ENCODE measurements around the gene PROCA1.

Gene PROCA1

GRCh38 chr17:28719021-28719433 is 7.3 kb upstream of the PROCA1 start:
- peaks cover 48% of the 10 kb centered on the region for H3K36me3 ChIP-seq (ENCODE audit: control insufficient read depth, insufficient read depth, low read length)
- H3K4me1 ChIP-seq (ENCODE audit: control insufficient read depth, insufficient read depth, low read length) = peaks cover 12% of the 10 kb centered on the region
- no peaks in the 10 kb centered on the region for H3K9me3 ChIP-seq (ENCODE audit: control insufficient read depth, insufficient read depth, low read length)
- peak overlapping the region; percentile 99 for H3K4me3 ChIP-seq (ENCODE audit: low read depth, low read length)
- peak overlapping the region; percentile 99 for H3K9ac ChIP-seq (ENCODE audit: low read depth, low read length)
- H3K27me3 ChIP-seq (ENCODE audit: control insufficient read depth, insufficient read depth, low read length) = no peaks in the 10 kb centered on the region

GRCh38 chr17:28718333-28719020 is 6.8 kb upstream of the PROCA1 start:
- peaks cover 48% of the 10 kb centered on the region for H3K36me3 ChIP-seq (ENCODE audit: control insufficient read depth, insufficient read depth, low read length)

GRCh38 chr17:28717578-28718332 is 6.1 kb upstream of the PROCA1 start, which contains the start of gene RAB34:
Gene RAB34, minus strand, starts transcription at chr17:28717868. Its CDS starts 602 bp downstream, at chr17:28717266.
- peaks cover 42% of the 10 kb centered on the region for H3K36me3 ChIP-seq (ENCODE audit: control insufficient read depth, insufficient read depth, low read length)
- H3K4me3 ChIP-seq (ENCODE audit: low read depth, low read length) = peak within 1 kb of the TSS; percentile 99
- peaks cover 15% of the 10 kb centered on the region for H3K4me1 ChIP-seq (ENCODE audit: control insufficient read depth, insufficient read depth, low read length)

More at GRCh38 chr17:28718333-28719020, 6.8 kb upstream of the PROCA1 start:
- Histone ChIP-seq H3K4me3 (ENCODE audit: low read depth, low read length) (peak overlapping the region; percentile 99), H3K9me3 (ENCODE audit: control insufficient read depth, insufficient read depth, low read length) (no peaks in the 10 kb centered on the region), H3K9ac (ENCODE audit: low read depth, low read length) (peak overlapping the region; percentile 71), H3K27me3 (ENCODE audit: control insufficient read depth, insufficient read depth, low read length) (no peaks in the 10 kb centered on the region), H3K4me1 (ENCODE audit: control insufficient read depth, insufficient read depth, low read length) (peaks cover 12% of the 10 kb centered on the region)

GRCh38 chr17:28716740-28717577 is 5.3 kb upstream of the PROCA1 start:
- no peaks in the 10 kb centered on the region for H3K27me3 ChIP-seq (ENCODE audit: control insufficient read depth, insufficient read depth, low read length)
- H3K36me3 ChIP-seq (ENCODE audit: control insufficient read depth, insufficient read depth, low read length) = peaks cover 37% of the 10 kb centered on the region
- peak overlapping the region; percentile 90 for H3K4me3 ChIP-seq (ENCODE audit: low read depth, low read length)
- peak overlapping the region; percentile 73 for H3K9ac ChIP-seq (ENCODE audit: low read depth, low read length)
- peaks cover 13% of the 10 kb centered on the region for H3K4me1 ChIP-seq (ENCODE audit: control insufficient read depth, insufficient read depth, low read length)
- no peaks in the 10 kb centered on the region for H3K9me3 ChIP-seq (ENCODE audit: control insufficient read depth, insufficient read depth, low read length)

More at GRCh38 chr17:28717578-28718332, 6.1 kb upstream of the PROCA1 start, which contains the start of gene RAB34:
- Histone ChIP-seq H3K27me3 (ENCODE audit: control insufficient read depth, insufficient read depth, low read length) (no peaks in the 10 kb centered on the region), H3K9me3 (ENCODE audit: control insufficient read depth, insufficient read depth, low read length) (no peaks in the 10 kb centered on the region), H3K9ac (ENCODE audit: low read depth, low read length) (peak within 1 kb of the TSS; percentile 73)

GRCh38 chr17:28715217-28715616 is 3.5 kb upstream of the PROCA1 start:
- no peaks in the 10 kb centered on the region for H3K27me3 ChIP-seq (ENCODE audit: control insufficient read depth, insufficient read depth, low read length)
- H3K4me1 ChIP-seq (ENCODE audit: control insufficient read depth, insufficient read depth, low read length) = peaks cover 13% of the 10 kb centered on the region
- H3K9ac ChIP-seq (ENCODE audit: low read depth, low read length) = no peak overlapping the region
- peak overlapping the region; percentile 1 for H3K4me3 ChIP-seq (ENCODE audit: low read depth, low read length)
- H3K9me3 ChIP-seq (ENCODE audit: control insufficient read depth, insufficient read depth, low read length) = no peaks in the 10 kb centered on the region
- peaks cover 26% of the 10 kb centered on the region for H3K36me3 ChIP-seq (ENCODE audit: control insufficient read depth, insufficient read depth, low read length)

- no peaks in the 10 kb centered on the region for H3K9me3 ChIP-seq (ENCODE audit: control insufficient read depth, insufficient read depth, low read length)
- peaks cover 22% of the 10 kb centered on the region for H3K36me3 ChIP-seq (ENCODE audit: control insufficient read depth, insufficient read depth, low read length)
- no peaks in the 10 kb centered on the region for H3K27me3 ChIP-seq (ENCODE audit: control insufficient read depth, insufficient read depth, low read length)
- peaks cover 13% of the 10 kb centered on the region for H3K4me1 ChIP-seq (ENCODE audit: control insufficient read depth, insufficient read depth, low read length)
- H3K4me3 ChIP-seq (ENCODE audit: low read depth, low read length) = no peak overlapping the region
- no peak overlapping the region for H3K9ac ChIP-seq (ENCODE audit: low read depth, low read length)
Measured at GRCh38 chr17:28714281-28714680, 2.6 kb upstream of the PROCA1 start.

- H3K4me3 ChIP-seq (ENCODE audit: low read depth, low read length) = peak overlapping the region; percentile 65
- peaks cover 22% of the 10 kb centered on the region for H3K36me3 ChIP-seq (ENCODE audit: control insufficient read depth, insufficient read depth, low read length)
- H3K9ac ChIP-seq (ENCODE audit: low read depth, low read length) = no peak overlapping the region
- H3K9me3 ChIP-seq (ENCODE audit: control insufficient read depth, insufficient read depth, low read length) = no peaks in the 10 kb centered on the region
- no peaks in the 10 kb centered on the region for H3K27me3 ChIP-seq (ENCODE audit: control insufficient read depth, insufficient read depth, low read length)
- H3K4me1 ChIP-seq (ENCODE audit: control insufficient read depth, insufficient read depth, low read length) = peaks cover 10% of the 10 kb centered on the region
Measured at GRCh38 chr17:28712705-28713415, 1.2 kb upstream of the PROCA1 start.

GRCh38 chr17:28712032-28712704 is 480 bp upstream of the PROCA1 start:
- Histone ChIP-seq H3K4me3 (ENCODE audit: low read depth, low read length) (peak overlapping the region; percentile 65), H3K4me1 (ENCODE audit: control insufficient read depth, insufficient read depth, low read length) (peaks cover 10% of the 10 kb centered on the region), H3K27me3 (ENCODE audit: control insufficient read depth, insufficient read depth, low read length) (no peaks in the 10 kb centered on the region), H3K9me3 (ENCODE audit: control insufficient read depth, insufficient read depth, low read length) (no peaks in the 10 kb centered on the region), H3K36me3 (ENCODE audit: control insufficient read depth, insufficient read depth, low read length) (peaks cover 22% of the 10 kb centered on the region), H3K9ac (ENCODE audit: low read depth, low read length) (peak overlapping the region; percentile 9)

GRCh38 chr17:28710861-28711722 is 596 bp downstream of the PROCA1 start:
- H3K27me3 ChIP-seq (ENCODE audit: control insufficient read depth, insufficient read depth, low read length) = no peaks in the 10 kb centered on the region
- H3K4me3 ChIP-seq (ENCODE audit: low read depth, low read length) = peak overlapping the region; percentile 76
- H3K4me1 ChIP-seq (ENCODE audit: control insufficient read depth, insufficient read depth, low read length) = peaks cover 11% of the 10 kb centered on the region
- H3K9ac ChIP-seq (ENCODE audit: low read depth, low read length) = peak overlapping the region; percentile 70
- peaks cover 22% of the 10 kb centered on the region for H3K36me3 ChIP-seq (ENCODE audit: control insufficient read depth, insufficient read depth, low read length)
- no peaks in the 10 kb centered on the region for H3K9me3 ChIP-seq (ENCODE audit: control insufficient read depth, insufficient read depth, low read length)

- Histone ChIP-seq H3K36me3 (ENCODE audit: control insufficient read depth, insufficient read depth, low read length) (peaks cover 28% of the 10 kb centered on the region), H3K4me3 (ENCODE audit: low read depth, low read length) (no peak overlapping the region), H3K9ac (ENCODE audit: low read depth, low read length) (peak overlapping the region; percentile 24), H3K9me3 (ENCODE audit: control insufficient read depth, insufficient read depth, low read length) (no peaks in the 10 kb centered on the region), H3K4me1 (ENCODE audit: control insufficient read depth, insufficient read depth, low read length) (peaks cover 3% of the 10 kb centered on the region), H3K27me3 (ENCODE audit: control insufficient read depth, insufficient read depth, low read length) (no peaks in the 10 kb centered on the region)
Measured at GRCh38 chr17:28707339-28707720, 4.4 kb downstream of the PROCA1 start.

Data from iPS-15b (cell line).